GM18867 (cell line): ENCODE data around the gene PRSS12.
"Not testable (repeated sequence)": the region's sequence is repeated elsewhere in the genome, so short reads cannot be mapped to it uniquely, and the experiment has no call there.

Source experiments
- ATAC-seq: cut with Tn5 transposase; IDR thresholded peaks from one replicate; pipeline ENCODE4 v1.9.1; 2021; ENCODE audit warnings: mild to moderate bottlenecking, moderate library complexity; ENCODE audit not compliant: unreplicated experiment

PRSS12 gene

GRCh38 chr4:118325431-118325830, 27.4 kb downstream of the PRSS12 start:
- ATAC-seq, result no peak

- no peak for ATAC-seq
Observed at GRCh38 chr4:118322831-118323502, 29.8 kb downstream of the PRSS12 start.

- ATAC-seq, result no peak
Observed at GRCh38 chr4:118318931-118319330, 33.9 kb downstream of the PRSS12 start.

- no peak for ATAC-seq
Observed at GRCh38 chr4:118317691-118318090, 35.1 kb downstream of the PRSS12 start.

GRCh38 chr4:118314221-118314620, 38.6 kb downstream of the PRSS12 start:
- no peak for ATAC-seq

GRCh38 chr4:118313098-118313497, 39.7 kb downstream of the PRSS12 start:
- no peak for ATAC-seq

- no peak for ATAC-seq
Observed at GRCh38 chr4:118308306-118309030, 44.3 kb downstream of the PRSS12 start.

GRCh38 chr4:118307643-118308042, 45.2 kb downstream of the PRSS12 start:
- ATAC-seq, result no peak

GRCh38 chr4:118299619-118300018, 53.2 kb downstream of the PRSS12 start:
- ATAC-seq, result not testable (repeated sequence)

- ATAC-seq, result no peak
Observed at GRCh38 chr4:118296729-118297128, 56.1 kb downstream of the PRSS12 start.

GRCh38 chr4:118290951-118291350, 61.9 kb downstream of the PRSS12 start:
- ATAC-seq, result no peak

GRCh38 chr4:118289794-118290193, 63.0 kb downstream of the PRSS12 start:
- no peak for ATAC-seq

GRCh38 chr4:118287711-118288451, 64.9 kb downstream of the PRSS12 start:
- no peak for ATAC-seq

- no peak for ATAC-seq
Observed at GRCh38 chr4:118286685-118287084, 66.1 kb downstream of the PRSS12 start.

GRCh38 chr4:118285931-118286330, 66.9 kb downstream of the PRSS12 start:
- no peak for ATAC-seq

- peak; percentile 72 for ATAC-seq
Observed at GRCh38 chr4:118284169-118284568, 68.6 kb downstream of the PRSS12 start.

- ATAC-seq, result no peak
Observed at GRCh38 chr4:118282692-118283091, 70.1 kb downstream of the PRSS12 start.

- no peak for ATAC-seq
Observed at GRCh38 chr4:118281611-118282442, 71.0 kb downstream of the PRSS12 start.

- peak; percentile 20 for ATAC-seq
Observed at GRCh38 chr4:118280501-118281218, 72.1 kb downstream of the PRSS12 start.

- no peak for ATAC-seq
Observed at GRCh38 chr4:118279920-118280432, 72.8 kb downstream of the PRSS12 start.
